Activated naive CD4-positive, alpha-beta T cell treated with anti-CD3 and anti-CD28 coated beads for 36 hours (primary cell): ENCODE measurements around the gene PPP4R2. TPM values are rescaled to one million over a fixed set of nuclear protein-coding genes. Genes with fewer than 3 reads are reported as not detected.
A peak's percentile ranks its signal among the peaks of the same experiment; 100 is the strongest.

Source experiments
- CTCF ChIA-PET: fragments of 350-600 bp; sonication (Branson Sonifier 250); formaldehyde crosslinking; loops from one replicate; lab custom pipeline; 2021; ENCODE audit warnings: antibody characterized with exemption; lab: Charles Lee
- DNase-seq: peaks from one replicate; pipeline ENCODE4 v3.0.0-alpha.2; 2020
- H3K27ac Mint-ChIP-seq: one replicate; pipeline ENCODE4 v1.8.0; 2021; ENCODE audit warnings: mild to moderate bottlenecking, mixed read lengths
- H3K27me3 Mint-ChIP-seq: one replicate; pipeline ENCODE4 v1.8.0; 2021; ENCODE audit warnings: low read depth, mixed read lengths
- H3K36me3 Mint-ChIP-seq: one replicate; pipeline ENCODE4 v1.8.0; 2021; ENCODE audit warnings: low read depth, mixed read lengths
- H3K4me1 Mint-ChIP-seq: one replicate; pipeline ENCODE4 v1.8.0; 2021; ENCODE audit warnings: low read depth, mixed read lengths
- H3K4me3 Mint-ChIP-seq: one replicate; pipeline ENCODE4 v1.8.0; 2021; ENCODE audit warnings: mild to moderate bottlenecking, moderate library complexity, mixed read lengths
- H3K9me3 Mint-ChIP-seq: one replicate; pipeline ENCODE4 v1.8.0; 2021; ENCODE audit warnings: mixed read lengths
- intact Hi-C: fragments of 100-400 bp; cut with micrococcal nuclease; formaldehyde crosslinking; loops from one replicate; pipeline ENCODE4 v1.15.1; 2023
- total RNA-seq, 2 experiments: library from RNA; stranded (reverse); gene quantifications; one replicate each; pipeline ENCODE4 v1.2.3, GENCODE V29; 2021

PPP4R2 gene
- total RNA-seq, 2 experiments from 2014 or later: 68.1 to 71.6 TPM

DNA sequence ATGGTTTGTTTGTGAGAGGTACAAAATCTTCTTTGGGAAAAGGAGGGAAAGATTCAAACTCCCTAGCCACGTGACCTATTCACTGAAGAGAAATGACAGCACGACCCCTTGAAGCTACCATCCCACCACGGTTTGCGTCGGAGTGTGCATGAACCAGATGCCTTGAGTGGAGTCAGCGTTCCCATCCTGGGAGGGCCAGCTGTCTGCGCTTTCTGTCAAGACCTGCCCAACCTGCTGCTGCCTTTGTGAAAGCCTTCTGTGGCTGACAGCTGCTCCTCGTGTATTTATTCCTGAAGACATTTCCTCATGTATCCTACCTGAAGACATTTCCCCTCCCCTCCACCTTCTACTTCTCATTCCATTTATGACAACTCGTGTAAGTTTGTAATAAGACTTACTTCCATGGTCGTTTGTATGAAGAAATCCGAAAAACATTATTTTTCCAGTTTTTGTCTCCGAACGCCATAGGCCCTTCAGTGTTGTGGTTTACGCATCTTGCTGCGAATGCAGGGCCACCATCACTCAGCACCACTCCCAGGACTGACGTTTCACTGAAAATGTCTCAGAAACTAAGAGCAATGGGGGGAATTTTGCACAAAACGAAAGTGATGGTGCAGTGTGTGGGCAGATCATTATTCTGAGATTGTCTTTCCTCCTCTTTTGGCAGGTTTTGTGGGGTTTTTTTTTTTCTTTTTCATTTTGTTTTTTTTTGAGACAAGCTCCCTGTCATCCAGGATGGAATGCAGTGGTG lies 83.8 kb downstream of the PPP4R2 start:
- intact Hi-C loops: no loop called here
- no peaks in the 10 kb centered on the region for H3K36me3 Mint-ChIP-seq
- H3K4me3 Mint-ChIP-seq: no peak overlapping the region
- no peaks in the 10 kb centered on the region for H3K9me3 Mint-ChIP-seq
- H3K27ac Mint-ChIP-seq: no peak overlapping the region
- peak; percentile 32 for DNase-seq
- H3K27me3 Mint-ChIP-seq: no peaks in the 10 kb centered on the region
- H3K4me1 Mint-ChIP-seq: peaks cover 4% of the 10 kb centered on the region
- CTCF ChIA-PET: interaction anchor here (2.4 kb wide), 1 partner anchor 24 kb away, joined by 8 read pairs; no protein-coding TSS in a partner anchor

DNA sequence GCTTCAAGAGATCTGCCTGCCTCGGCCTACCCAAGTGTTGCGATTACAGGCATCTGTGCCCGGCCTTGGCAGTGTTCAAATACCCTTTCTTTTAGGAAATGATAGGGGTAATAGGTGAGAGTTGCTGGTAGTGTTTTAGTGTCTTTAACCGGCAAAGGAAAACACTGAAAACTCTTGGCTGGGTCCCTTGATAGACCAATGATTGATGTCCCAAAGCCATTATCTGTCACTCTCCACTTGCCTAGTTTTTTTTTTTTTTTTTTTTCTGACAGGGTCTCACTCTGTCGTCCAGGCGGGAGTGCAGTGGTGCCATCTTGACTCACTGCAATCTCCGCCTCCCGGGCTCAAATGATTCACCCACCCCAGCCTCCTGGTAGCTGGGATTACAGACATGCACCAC lies 84.5 kb downstream of the PPP4R2 start:
- CTCF ChIA-PET: no interaction called here
- DNase-seq: no peak
- intact Hi-C loops: no loop called here
- no peak overlapping the region for H3K27ac Mint-ChIP-seq
- H3K4me3 Mint-ChIP-seq: no peak overlapping the region
- no peaks in the 10 kb centered on the region for H3K9me3 Mint-ChIP-seq
- H3K27me3 Mint-ChIP-seq: no peaks in the 10 kb centered on the region
- H3K36me3 Mint-ChIP-seq: no peaks in the 10 kb centered on the region
- H3K4me1 Mint-ChIP-seq: peaks cover 7% of the 10 kb centered on the region

DNA sequence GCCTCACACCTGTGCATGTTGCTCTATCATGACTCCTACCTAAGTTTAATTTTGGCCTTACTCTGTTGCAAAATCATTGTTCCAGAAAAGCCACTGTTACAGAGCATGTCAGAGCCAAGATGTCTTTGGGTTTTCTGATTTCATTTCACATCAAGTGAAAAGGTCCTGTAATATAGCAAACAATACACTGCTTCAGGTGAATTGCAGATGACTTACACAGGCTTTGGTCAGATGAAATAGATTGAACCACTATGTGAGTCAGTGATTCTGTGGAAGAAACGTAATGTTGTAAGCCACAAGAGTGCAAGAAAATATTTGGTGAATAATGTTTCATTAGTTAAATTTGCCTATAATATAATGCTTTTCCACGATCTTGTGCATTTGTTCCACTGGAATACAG lies 87.6 kb downstream of the PPP4R2 start:
- Mint-ChIP-seq H3K27ac (no peak overlapping the region), H3K9me3 (no peaks in the 10 kb centered on the region), H3K4me1 (peaks cover 12% of the 10 kb centered on the region), H3K27me3 (no peaks in the 10 kb centered on the region), H3K4me3 (no peak overlapping the region), H3K36me3 (no peaks in the 10 kb centered on the region)
- CTCF ChIA-PET: interaction anchor here (0.6 to 2.7 kb wide), 2 partner anchors 145 to 563 kb away, joined by 3 to 18 read pairs; no protein-coding TSS in a partner anchor
- intact Hi-C loops: no loop called here
- no peak for DNase-seq

- no peaks in the 10 kb centered on the region for H3K9me3 Mint-ChIP-seq
- intact Hi-C loops: loop anchor here (1.0 to 5.0 kb wide), 6 partner anchors 89 to 1364 kb away; no protein-coding TSS in a partner anchor
- DNase-seq: peak; percentile 69
- no peaks in the 10 kb centered on the region for H3K36me3 Mint-ChIP-seq
- CTCF ChIA-PET: interaction anchor here (0.6 to 2.7 kb wide), 16 partner anchors 11 to 1356 kb away, joined by 3 to 23 read pairs (median 4); no protein-coding TSS in a partner anchor
- no peaks in the 10 kb centered on the region for H3K27me3 Mint-ChIP-seq
- H3K4me3 Mint-ChIP-seq: no peak overlapping the region
- peaks cover 8% of the 10 kb centered on the region for H3K4me1 Mint-ChIP-seq
- no peak overlapping the region for H3K27ac Mint-ChIP-seq
Measured at GRCh38 chr3:73086071-73086494, 89.5 kb downstream of the PPP4R2 start.

- no peak overlapping the region for H3K4me3 Mint-ChIP-seq
- H3K9me3 Mint-ChIP-seq: peaks cover 3% of the 10 kb centered on the region
- H3K27ac Mint-ChIP-seq: peak overlapping the region; percentile 27
- H3K4me1 Mint-ChIP-seq: peaks cover 5% of the 10 kb centered on the region
- H3K27me3 Mint-ChIP-seq: no peaks in the 10 kb centered on the region
- intact Hi-C loops: no loop called here
- CTCF ChIA-PET: no interaction called here
- H3K36me3 Mint-ChIP-seq: no peaks in the 10 kb centered on the region
- DNase-seq: no peak
Measured at GRCh38 chr3:73094129-73094528, 97.5 kb downstream of the PPP4R2 start.

DNA sequence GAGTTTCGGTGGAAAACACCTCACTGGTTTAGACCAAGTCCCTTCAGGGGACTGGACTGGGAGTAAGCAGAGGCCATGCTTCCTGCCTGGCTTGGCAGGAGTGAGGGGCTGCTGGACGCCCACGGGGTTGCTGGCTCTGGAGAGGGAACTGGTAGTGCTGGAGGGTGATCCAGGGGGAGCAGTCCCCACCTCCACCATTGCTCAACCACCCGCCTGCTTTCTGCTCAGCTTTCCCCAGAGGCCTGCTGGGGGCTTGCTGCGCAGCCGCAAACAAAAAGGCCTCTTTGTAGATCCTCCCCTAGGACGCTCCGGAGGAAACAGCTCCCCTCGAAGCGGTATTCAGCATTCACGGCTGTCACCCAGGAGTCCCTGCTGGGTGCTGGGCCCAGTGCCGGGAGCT lies 98.3 kb downstream of the PPP4R2 start:
- Mint-ChIP-seq H3K4me1 (peaks cover 5% of the 10 kb centered on the region), H3K27ac (no peak overlapping the region), H3K36me3 (no peaks in the 10 kb centered on the region), H3K9me3 (peaks cover 3% of the 10 kb centered on the region), H3K4me3 (no peak overlapping the region), H3K27me3 (no peaks in the 10 kb centered on the region)
- no peak for DNase-seq
- intact Hi-C loops: no loop called here
- CTCF ChIA-PET: no interaction called here

DNA sequence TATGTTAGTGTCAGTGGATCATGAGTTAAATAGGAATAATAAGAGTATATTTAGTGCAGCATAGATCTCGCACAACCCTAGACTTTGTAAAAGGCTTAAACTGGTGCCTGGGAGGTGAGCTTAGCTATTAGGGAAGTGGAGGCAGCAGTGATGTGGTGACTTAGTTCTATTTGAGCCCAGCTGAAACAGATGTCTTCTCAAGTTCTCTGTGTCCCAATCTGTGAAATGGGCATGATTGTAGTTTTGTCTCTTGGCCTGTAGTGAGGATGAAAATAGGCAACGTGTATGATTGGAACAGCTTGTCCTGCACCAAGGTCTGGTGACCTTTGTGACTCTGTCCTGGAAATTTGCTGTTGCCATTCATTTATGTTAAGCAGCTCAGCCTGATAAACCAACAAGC lies 99.6 kb downstream of the PPP4R2 start:
- intact Hi-C loops: no loop called here
- Mint-ChIP-seq H3K9me3 (peaks cover 3% of the 10 kb centered on the region), H3K4me1 (peaks cover 5% of the 10 kb centered on the region), H3K27me3 (no peaks in the 10 kb centered on the region), H3K36me3 (no peaks in the 10 kb centered on the region), H3K4me3 (no peak overlapping the region), H3K27ac (no peak overlapping the region)
- CTCF ChIA-PET: interaction anchor here (0.9 to 1.1 kb wide), 3 partner anchors 10 to 406 kb away, joined by 3 read pairs; no protein-coding TSS in a partner anchor
- no peak for DNase-seq

DNA sequence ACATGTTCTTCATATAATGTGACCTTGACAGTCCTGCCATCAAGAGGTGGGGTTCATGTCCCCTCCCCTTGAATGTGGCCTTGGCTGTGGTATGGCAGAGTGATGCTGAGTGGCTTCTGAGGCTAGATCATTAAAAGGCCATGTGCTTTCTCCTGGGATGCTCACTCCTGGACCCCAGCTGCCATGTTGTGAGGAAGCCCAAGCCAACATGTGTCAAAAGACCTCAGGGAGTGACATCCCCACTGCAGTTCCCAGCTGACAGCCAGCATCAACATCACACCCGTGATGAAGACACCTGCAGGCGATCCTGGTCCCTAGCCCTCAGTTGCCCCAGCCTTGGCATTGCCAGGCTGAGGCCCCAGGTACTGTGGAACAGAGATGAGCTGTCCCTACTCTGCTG lies 101.4 kb downstream of the PPP4R2 start:
- Mint-ChIP-seq H3K27me3 (no peaks in the 10 kb centered on the region), H3K36me3 (no peaks in the 10 kb centered on the region), H3K9me3 (peaks cover 3% of the 10 kb centered on the region), H3K4me3 (no peak overlapping the region), H3K4me1 (peaks cover 5% of the 10 kb centered on the region), H3K27ac (no peak overlapping the region)
- intact Hi-C loops: no loop called here
- CTCF ChIA-PET: interaction anchor here (0.6 to 1.2 kb wide), 4 partner anchors 18 to 179 kb away, joined by 3 read pairs; no protein-coding TSS in a partner anchor
- no peak for DNase-seq

DNA sequence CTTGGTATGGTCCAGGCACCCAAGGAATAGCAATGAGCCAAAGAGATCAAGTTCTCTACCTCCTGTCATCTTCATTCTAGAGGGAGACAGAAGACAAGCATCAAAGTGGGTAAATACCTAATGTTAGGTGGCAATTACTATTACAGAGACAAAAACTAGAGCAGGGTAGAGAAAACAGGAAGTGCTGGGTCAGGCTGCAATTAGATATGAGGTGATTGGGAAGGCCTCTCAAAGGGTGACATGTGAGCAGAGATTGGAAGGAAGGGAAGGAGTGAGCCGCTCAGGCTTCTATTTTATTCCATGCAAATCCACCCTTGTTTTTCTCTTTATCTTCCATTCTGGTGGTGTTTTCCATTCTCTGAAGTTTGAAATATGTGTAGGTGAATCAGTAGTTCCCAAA lies 102.3 kb downstream of the PPP4R2 start:
- Mint-ChIP-seq H3K36me3 (no peaks in the 10 kb centered on the region), H3K4me1 (peaks cover 5% of the 10 kb centered on the region), H3K27ac (no peak overlapping the region), H3K4me3 (no peak overlapping the region), H3K9me3 (peaks cover 3% of the 10 kb centered on the region), H3K27me3 (no peaks in the 10 kb centered on the region)
- no peak for DNase-seq
- CTCF ChIA-PET: no interaction called here
- intact Hi-C loops: no loop called here

DNA sequence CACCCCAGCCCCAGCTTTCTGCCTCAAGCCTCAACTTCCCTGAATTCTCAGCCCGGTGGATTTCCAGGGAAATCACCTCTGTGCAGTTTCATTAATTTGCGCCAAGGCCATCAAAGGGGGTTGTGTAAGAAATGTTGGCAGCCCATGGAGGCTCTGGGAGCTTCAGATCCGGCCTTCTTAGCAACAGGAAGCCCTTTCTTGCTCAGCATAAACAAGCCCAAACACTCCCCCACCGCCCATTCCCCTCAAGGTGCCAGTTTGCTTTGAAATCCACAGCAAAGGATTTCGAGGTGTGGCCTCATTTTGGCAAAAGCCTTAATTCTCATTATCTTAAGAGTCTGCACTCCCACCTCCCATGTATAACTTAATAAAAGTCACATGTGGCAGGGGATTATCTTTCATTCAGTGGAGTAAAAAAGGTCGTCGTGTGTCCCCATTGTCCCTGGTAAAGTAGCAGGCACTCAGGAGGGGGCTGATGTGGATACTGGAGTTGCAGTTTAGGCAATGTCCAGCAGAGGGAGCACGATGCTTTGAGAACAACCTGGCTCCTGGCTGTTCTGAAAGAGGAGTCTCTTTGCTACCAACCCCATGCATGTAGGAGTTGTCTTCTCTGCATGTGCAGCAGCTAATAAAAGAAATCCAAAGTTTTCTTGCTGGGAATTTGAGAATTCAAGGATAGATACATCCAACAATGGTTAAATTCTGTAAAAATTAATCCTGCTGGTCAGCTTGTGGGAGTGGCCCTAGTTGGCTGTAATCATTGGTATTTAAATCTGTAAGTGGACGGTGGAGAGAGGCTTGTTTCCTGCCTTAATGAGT lies 104.3 kb downstream of the PPP4R2 start:
- no peak overlapping the region for H3K27ac Mint-ChIP-seq
- H3K4me1 Mint-ChIP-seq: no peaks in the 10 kb centered on the region
- peaks cover 3% of the 10 kb centered on the region for H3K9me3 Mint-ChIP-seq
- intact Hi-C loops: loop anchor here (1.0 to 10.0 kb wide), 3 partner anchors 164 to 401 kb away; no protein-coding TSS in a partner anchor
- CTCF ChIA-PET: interaction anchor here (0.6 to 3.2 kb wide), 11 partner anchors 15 to 404 kb away, joined by 3 to 38 read pairs (median 3); no protein-coding TSS in a partner anchor
- H3K4me3 Mint-ChIP-seq: no peak overlapping the region
- H3K36me3 Mint-ChIP-seq: no peaks in the 10 kb centered on the region
- peak; percentile 90 for DNase-seq
- no peaks in the 10 kb centered on the region for H3K27me3 Mint-ChIP-seq

DNA sequence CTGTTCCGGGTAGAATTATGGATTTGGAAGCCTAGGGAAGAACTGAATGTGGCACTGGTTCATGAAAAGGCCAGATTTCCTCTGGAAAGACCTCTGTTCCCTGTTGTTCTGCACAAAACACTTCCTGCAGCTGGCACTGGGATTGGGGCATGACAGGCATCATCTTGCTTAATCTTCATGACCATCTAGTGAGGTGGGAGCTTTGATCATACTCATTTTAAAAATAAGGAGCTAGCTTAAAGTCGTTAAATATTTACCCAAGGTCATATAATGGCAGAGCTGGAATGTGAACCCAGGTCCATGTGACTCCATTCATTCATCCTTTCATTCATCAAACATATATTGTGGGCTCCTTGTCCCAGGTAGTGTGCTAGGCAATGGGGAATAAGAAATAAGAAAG lies 105.3 kb downstream of the PPP4R2 start:
- Mint-ChIP-seq H3K9me3 (peaks cover 3% of the 10 kb centered on the region), H3K4me3 (no peak overlapping the region), H3K4me1 (no peaks in the 10 kb centered on the region), H3K27ac (no peak overlapping the region), H3K27me3 (no peaks in the 10 kb centered on the region), H3K36me3 (no peaks in the 10 kb centered on the region)
- intact Hi-C loops: loop anchor here (1.0 to 10.0 kb wide), 3 partner anchors 163 to 400 kb away; no protein-coding TSS in a partner anchor
- CTCF ChIA-PET: interaction anchor here (0.9 to 3.2 kb wide), 5 partner anchors 82 to 403 kb away, joined by 3 to 38 read pairs (median 3); no protein-coding TSS in a partner anchor
- no peak for DNase-seq

- Mint-ChIP-seq H3K4me1 (no peaks in the 10 kb centered on the region), H3K9me3 (no peaks in the 10 kb centered on the region), H3K4me3 (no peak overlapping the region), H3K27me3 (peaks cover 10% of the 10 kb centered on the region), H3K36me3 (no peaks in the 10 kb centered on the region), H3K27ac (no peak overlapping the region)
- DNase-seq: no peak
- CTCF ChIA-PET: interaction anchor here (0.6 kb wide), 1 partner anchor 105 kb away, joined by 3 read pairs; no protein-coding TSS in a partner anchor
- intact Hi-C loops: loop anchor here (10.0 kb wide), 1 partner anchor 158 kb away; no protein-coding TSS in a partner anchor
Measured at GRCh38 chr3:73107215-73107614, 110.6 kb downstream of the PPP4R2 start.
